HG02610 (cell line): ENCODE measurements around the gene MMP28.

ENCODE experiments used
- ATAC-seq: cut with Tn5 transposase; IDR thresholded peaks from one replicate; pipeline ENCODE4 v1.9.1; 2021; ENCODE audit warnings: mild to moderate bottlenecking, moderate library complexity; ENCODE audit not compliant: unreplicated experiment

MMP28 gene, protein sequence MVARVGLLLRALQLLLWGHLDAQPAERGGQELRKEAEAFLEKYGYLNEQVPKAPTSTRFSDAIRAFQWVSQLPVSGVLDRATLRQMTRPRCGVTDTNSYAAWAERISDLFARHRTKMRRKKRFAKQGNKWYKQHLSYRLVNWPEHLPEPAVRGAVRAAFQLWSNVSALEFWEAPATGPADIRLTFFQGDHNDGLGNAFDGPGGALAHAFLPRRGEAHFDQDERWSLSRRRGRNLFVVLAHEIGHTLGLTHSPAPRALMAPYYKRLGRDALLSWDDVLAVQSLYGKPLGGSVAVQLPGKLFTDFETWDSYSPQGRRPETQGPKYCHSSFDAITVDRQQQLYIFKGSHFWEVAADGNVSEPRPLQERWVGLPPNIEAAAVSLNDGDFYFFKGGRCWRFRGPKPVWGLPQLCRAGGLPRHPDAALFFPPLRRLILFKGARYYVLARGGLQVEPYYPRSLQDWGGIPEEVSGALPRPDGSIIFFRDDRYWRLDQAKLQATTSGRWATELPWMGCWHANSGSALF

GRCh38 chr17:35795007-35795870 is at the start of gene MMP28:
MMP28 (minus strand) TSS chr17:35795641; CDS start chr17:35795377, 264 bp downstream.
- ATAC-seq, result no peak

GRCh38 chr17:35844547-35844946 is 49.1 kb upstream of the MMP28 start:
- no peak for ATAC-seq

GRCh38 chr17:35843698-35844097 is 48.3 kb upstream of the MMP28 start:
- no peak for ATAC-seq

DNA sequence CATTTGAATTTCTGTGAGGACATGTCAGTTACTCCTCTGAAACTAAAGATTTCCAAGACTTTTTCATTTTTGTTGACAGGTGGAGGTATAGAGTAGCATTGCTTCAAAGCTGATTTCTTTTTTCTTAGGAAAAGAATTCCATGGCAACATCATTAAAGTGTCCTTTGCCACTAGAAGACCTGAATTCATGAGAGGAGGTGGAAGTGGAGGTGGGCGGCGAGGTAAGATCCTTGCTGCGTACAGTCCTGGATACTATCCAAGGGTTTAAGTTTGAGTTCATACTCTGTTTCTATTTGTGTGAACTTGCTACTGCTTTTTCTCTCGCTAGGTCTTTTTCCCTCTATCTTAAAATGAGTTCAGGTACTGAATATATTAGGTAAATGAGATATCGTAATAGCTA is 46.8 kb upstream of the MMP28 start:
- no peak for ATAC-seq

DNA sequence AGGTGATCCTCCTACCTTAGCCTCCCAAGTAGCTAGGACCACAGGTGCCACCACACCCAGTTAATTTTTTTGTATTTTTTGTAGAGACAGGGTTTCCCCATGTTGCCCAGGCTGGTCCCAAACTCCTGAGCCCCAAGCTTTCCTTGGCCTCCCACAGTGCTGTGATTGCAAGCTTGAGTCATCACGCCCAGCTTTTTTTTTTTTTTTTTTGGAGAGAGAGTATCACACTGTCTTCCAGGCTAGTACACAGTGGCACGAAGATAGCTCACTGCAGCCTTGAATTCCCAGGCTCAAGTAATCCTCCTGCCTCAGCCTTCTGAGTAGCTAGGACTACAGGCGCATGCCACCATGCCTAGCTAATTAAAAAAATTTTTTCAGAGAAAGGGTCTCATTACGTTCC is 46.1 kb upstream of the MMP28 start:
- no peak for ATAC-seq

- ATAC-seq, result no peak
Measured at GRCh38 chr17:35841101-35841500, 45.7 kb upstream of the MMP28 start.

DNA sequence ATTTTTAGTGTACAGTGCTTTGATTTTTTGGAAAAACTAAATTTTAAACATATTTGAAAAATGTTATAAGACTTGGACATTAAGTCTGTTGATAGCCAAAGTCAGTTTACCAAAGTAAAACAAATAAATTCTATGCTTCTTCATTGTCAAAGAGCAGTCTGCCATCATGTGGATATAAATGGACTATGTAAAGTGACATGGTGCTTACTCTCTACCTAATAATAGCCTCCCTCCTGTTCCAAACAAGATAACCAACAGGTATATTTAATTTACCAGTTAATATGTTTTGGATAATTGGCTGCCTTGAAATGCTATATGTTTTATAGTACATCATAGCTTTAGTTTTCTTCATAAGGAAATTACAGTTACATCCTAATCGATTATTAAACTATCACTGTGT is 29.8 kb upstream of the MMP28 start:
- no peak for ATAC-seq

- no peak for ATAC-seq
Measured at GRCh38 chr17:35821308-35821707, 25.9 kb upstream of the MMP28 start.

GRCh38 chr17:35819455-35819854 is 24.0 kb upstream of the MMP28 start:
- no peak for ATAC-seq

- ATAC-seq, result no peak
Measured at GRCh38 chr17:35817196-35817595, 21.8 kb upstream of the MMP28 start.

GRCh38 chr17:35816723-35817122 is 21.3 kb upstream of the MMP28 start:
- ATAC-seq, result no peak

- ATAC-seq, result no peak
Measured at GRCh38 chr17:35812456-35812855, 17.0 kb upstream of the MMP28 start.

DNA sequence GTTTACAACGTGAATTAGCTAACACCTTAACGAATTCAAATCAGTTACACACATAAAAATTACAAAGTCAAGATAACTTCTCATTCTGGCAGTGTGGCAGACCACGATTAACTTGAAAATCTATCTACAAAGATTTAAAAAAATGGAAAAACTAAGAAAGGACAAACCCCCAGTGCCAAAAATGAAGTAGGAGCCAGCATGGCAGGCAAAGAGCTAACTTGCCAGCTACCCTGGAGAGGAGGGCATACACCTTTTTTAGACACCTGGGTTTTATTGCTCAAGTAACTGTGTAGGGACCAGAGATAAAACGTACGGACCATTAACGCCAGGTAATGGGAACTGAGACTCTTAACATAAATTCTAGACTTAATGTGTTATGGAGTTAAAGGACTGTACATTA is 16.3 kb upstream of the MMP28 start:
- ATAC-seq, result no peak

DNA sequence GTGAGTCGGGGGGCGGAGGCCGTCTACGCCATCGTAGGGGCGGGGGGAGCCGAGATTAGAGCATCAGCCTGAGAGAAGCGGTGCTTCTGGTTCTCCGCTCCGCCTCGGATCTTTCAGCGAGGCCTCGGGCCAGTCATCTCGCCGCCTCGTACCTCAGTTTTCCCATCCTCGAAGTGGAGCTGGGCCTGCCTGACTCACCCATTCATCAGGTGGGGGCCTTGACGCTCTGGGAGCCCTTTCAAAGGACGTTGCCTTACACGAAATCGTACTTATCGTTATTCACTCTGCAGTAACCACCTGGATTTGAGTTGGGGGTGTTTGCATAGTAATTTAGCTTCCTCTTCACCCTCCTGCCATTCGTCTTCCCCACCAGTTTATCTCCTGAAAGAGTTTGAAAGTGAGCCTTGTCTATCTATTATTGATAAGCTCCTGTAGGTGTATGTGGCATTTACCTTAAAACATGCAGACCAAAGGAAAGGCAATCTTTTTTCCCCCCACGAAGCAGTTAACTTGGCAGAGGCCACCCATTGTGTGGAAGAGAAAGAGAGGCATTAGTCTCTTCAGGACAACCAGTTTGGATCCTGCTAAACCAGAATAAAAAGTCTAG is 14.5 kb upstream of the MMP28 start:
- no peak for ATAC-seq

- ATAC-seq, result peak; percentile 94
Measured at GRCh38 chr17:35808962-35809854, 13.8 kb upstream of the MMP28 start, which contains the start of gene TAF15. TAF15 (plus strand) TSS chr17:35809484; CDS start chr17:35809570, 86 bp downstream.

DNA sequence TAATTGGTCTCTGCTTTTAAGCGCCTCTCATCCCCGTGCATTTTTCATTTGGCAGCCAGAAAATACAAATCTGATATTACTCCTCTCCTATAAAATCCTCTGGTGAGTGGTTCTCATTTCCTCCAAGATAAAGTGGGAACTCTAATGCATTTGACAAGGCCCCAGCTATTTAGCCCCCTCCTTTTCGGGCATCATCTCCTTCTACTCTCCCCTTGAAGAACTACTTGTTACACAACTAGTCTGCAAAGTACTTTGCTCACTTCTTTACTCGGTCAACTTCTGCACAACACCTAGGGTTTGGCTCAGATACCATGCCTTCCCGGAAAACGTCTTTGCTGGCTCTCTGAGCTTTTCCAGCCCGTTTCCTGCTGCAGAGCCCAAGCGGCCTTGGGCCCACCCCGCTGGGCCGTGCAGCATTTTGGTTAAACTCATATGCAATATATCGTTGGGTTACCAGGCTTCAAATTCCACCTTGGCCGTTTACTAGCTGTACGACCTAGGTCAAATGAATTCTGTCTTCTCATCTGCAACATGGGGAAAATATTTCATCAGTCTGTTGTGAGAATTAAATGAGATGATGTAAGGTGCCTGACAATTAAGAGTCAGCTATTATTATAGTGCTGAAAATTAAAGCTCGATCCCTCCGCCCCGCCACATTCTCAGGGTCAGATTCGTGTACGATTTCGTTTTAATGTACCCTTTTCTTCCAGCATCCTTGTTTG is 13.0 kb upstream of the MMP28 start:
- no peak for ATAC-seq

DNA sequence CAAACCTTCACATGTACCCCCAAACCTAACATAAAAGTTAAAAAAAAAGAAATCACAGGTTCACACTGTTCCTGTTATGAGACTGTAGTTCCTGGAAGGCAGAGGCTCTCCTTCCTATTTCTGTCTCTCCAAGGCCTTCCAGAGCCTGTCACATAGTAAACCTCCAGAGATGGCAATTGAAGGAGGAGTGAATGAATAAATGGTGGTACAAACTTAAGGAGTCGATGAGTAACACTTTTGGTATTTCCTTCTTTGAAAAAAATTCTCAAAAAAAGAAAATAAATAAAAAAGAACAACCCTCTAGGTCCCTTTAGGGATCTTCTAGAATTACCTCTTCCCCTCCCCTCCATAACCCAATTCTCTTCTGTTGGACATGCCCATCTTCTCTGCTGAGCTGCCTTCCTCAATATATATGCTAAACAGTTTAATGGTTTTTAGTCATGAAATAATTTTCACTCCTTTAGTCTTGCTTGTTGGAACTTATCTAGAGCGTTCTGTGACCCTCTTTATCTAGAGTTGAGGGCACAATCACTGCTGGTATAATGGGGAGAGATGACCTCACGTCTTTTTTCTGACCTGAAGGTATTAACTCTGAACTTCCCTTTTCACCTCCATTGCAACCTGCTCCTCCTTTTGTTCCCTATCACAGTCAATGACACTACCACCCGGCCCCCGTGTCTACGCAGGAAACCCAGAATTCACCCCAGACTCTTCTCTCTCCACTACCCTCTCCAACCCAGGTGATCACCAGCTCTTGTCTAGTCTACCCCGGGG is 12.1 kb upstream of the MMP28 start:
- no peak for ATAC-seq

- peak; percentile 31 for ATAC-seq
Measured at GRCh38 chr17:35804658-35805192, 9.3 kb upstream of the MMP28 start.
